Heart left ventricle (tissue), 16 donors: ENCODE measurements around the gene TMEM132A. TPM values are rescaled to one million over a fixed set of nuclear protein-coding genes. Genes with fewer than 3 reads are reported as not detected.

Experiments used
- ATAC-seq, 4 donors: fragments of 200-7000 bp; cut with Tn5 transposase; one replicate each; pipeline ENCODE4 v1.9.1; 2020 to 2022; ENCODE audit warnings: moderate library complexity in 4 of 4, mild to moderate bottlenecking in 3 of 4, moderate number of reproducible peaks in 1 of 4
- DNase-seq, 5 donors: peaks; one replicate each; pipeline ENCODE4 v3.0.0-alpha.2; 2020
- H3K27ac ChIP-seq, 12 donors: fragments of 200-600 bp; sonication (generic) in 4 of 12; one replicate each; pipeline versions ENCODE4 v1.5.0 to v1.8.0; 2016 to 2022; ENCODE audit warnings: mild to moderate bottlenecking in 2 of 12
- H3K27me3 ChIP-seq, 9 donors: fragments of 200-600 bp; sonication (generic) in 2 of 9; one replicate each; pipeline versions ENCODE4 v1.5.1 to v1.8.0; 2016 to 2022; ENCODE audit warnings: mild to moderate bottlenecking in 3 of 9
- H3K36me3 ChIP-seq, 9 donors: fragments of 200-600 bp; sonication (generic) in 2 of 9; one replicate each; pipeline versions ENCODE4 v1.5.0 to v1.8.0; 2018 to 2022; ENCODE audit warnings: mild to moderate bottlenecking in 2 of 9
- H3K4me1 ChIP-seq, 12 donors: fragments of 200-600 bp; sonication (generic) in 4 of 12; one replicate each; pipeline versions ENCODE4 v1.5.0 to v1.8.0; 2016 to 2022; ENCODE audit warnings: mild to moderate bottlenecking in 3 of 12
- H3K4me3 ChIP-seq, 12 donors: fragments of 200-600 bp; sonication (generic) in 4 of 12; one replicate each; pipeline versions ENCODE4 v1.5.0 to v1.8.0; 2017 to 2022; ENCODE audit warnings: mild to moderate bottlenecking in 9 of 12, moderate library complexity in 4 of 12
- H3K9me3 ChIP-seq, 12 donors: fragments of 200-600 bp; sonication (generic) in 4 of 12; one replicate each; pipeline versions ENCODE4 v1.5.0 to v1.8.0; 2016 to 2022; ENCODE audit warnings: mild to moderate bottlenecking in 1 of 12
- CTCF ChIP-seq, 12 donors: fragments of 200-600 bp; sonication (generic) in 4 of 12; IDR thresholded peaks; one replicate each; pipeline versions ENCODE4 v1.5.0 to v1.8.0; 2018 to 2022; ENCODE audit warnings: antibody characterized with exemption in 12 of 12, mild to moderate bottlenecking in 5 of 12
- POLR2A ChIP-seq, 2 donors: fragments of 450-650 bp; IDR thresholded peaks; one replicate each; pipeline ENCODE4 v1.6.1; 2017; ENCODE audit warnings: antibody characterized with exemption in 2 of 2, mild to moderate bottlenecking in 2 of 2, moderate library complexity in 2 of 2
- WGBS, 4 donors: extraction: QIAGEN DNeasy Blood & Tissue Kit in 2 of 4; methylation state at CpG; one replicate each; pipeline versions ENCODE4 v1.1.5 to v1.1.7; 2013 to 2018; 5-methylcytosine and 5-hydroxymethylcytosine counted together
- intact Hi-C, 10 donors: fragments of 100-400 bp; cut with DNase I; formaldehyde crosslinking; loops; one replicate each; pipeline versions ENCODE4 v1.11.1 to v1.14.2; 2022
- polyA plus RNA-seq, 2 donors: library from polyadenylated mRNA; stranded (reverse); fragments of 200-250 nt; gene quantifications; one replicate each; pipeline ENCODE4 v1.2.3, GENCODE V29; 2013
- total RNA-seq, 9 donors: library from RNA; depleted of rRNA in 2 of 9; stranded (reverse); fragments of >200 nt in 2 of 9; fragmentation: NEBNext Ultra II Directional in 3 of 9; extraction: Animal tissue kit (Norgen Biotek cat#: 25700) in 3 of 9; gene quantifications; one replicate each; pipeline versions ENCODE4 v1.1.0 to v1.2.4, GENCODE V29; 2016 to 2023
- donor health status: ischemic (EF 13 %, LVEDD 7.1; RV severe dilation, severe dysfunction).
- donor health status: healthy with polysubstance abuse.
- donor health status: DM: no; HTN: yes; CAD: no.
- donor health status: DM: no; HTN: no; CAD: no.
- donor health status: ischemic (EF 25% LVEDD 6.9; RV normal size, moderate dysfunction).
- donor health status: ischemic (EF 25% LVEDD 5.7; RV mildly dilated, moderate dysfunction).
- donor health status: healthy.
- donor health status: DM: yes; HTN: yes; CAD: no.
- donor health status: ischemic (EF 35%, LVEDD 5.7; RV mildly dilated, moderate dysfunction).
- donor health status: nonischemic (EF 11% LVEDD 7.7; RV severe dilation, severe dysfunction).
- donor health status: DM: yes; HTN: yes; CAD: no.
- donor health status: PGD.
- donor health status: ischemic (EF 29% LVEDD 5.4; RV normal size, mild dysfunction).
- donor health status: nonischemic (EF 23%, LVEDD 6.1; RV moderate dilation, normal function).

The TMEM132A gene
- total and polyA plus RNA-seq, 11 donors: 3.1 to 16.1 (median 8.5) TPM

DNA sequence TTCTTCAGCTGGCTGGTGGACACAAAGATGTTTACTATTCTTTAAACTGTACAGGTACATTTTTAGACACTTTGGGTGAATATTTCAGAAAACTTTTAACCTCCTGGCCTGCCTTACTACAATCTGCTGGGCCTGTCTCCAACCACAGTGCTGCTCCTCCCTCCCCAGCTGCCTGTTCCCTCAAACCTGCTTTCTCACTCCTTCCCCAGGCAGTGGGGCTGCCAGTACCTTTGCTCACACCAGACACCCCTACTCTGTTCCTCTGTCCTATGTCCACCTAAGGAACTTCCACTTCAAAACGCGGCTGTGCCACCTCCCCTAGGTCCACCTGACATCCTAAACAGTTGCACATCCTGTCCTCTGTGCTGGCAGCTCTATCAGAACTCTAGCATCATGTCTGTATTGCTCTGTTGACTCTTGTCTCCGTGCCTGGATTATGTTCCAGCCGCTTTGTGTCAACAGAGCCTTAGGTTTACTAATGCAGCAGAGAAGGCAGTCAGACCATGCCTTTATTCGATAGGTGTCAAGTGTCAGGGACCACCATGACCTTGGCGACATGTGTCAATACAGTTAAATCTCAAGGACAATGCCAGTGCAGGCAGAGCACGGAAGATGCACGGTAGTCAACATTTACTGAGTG, 43.5 kb upstream of the TMEM132A start:
- Histone ChIP-seq H3K27me3 (no peaks in the 10 kb centered on the region), H3K4me3 (no peak overlapping the region), H3K9me3 (no peaks in the 10 kb centered on the region), H3K36me3 (peaks cover 0 to 32% (median 14%) of the 10 kb centered on the region in 9 donors), H3K27ac (no peak overlapping the region), H3K4me1 (peaks cover 0 to 25% (median 6%) of the 10 kb centered on the region in 12 donors)
- ATAC-seq (no peak), DNase-seq (peak in 1 of 5 donors; percentile 5)
- intact Hi-C loops: no loop called here
- WGBS, 4 donors: 66 to 81% (median 73%) methylated on average over 8 of the region's 8 CpGs
- TF ChIP-seq POLR2A (IDR thresholded peaks at IDR 0.05) (no peak), CTCF (IDR thresholded peaks at IDR 0.05) (no peak)

- DNase-seq (no peak), ATAC-seq (peak; percentile 65 to 86 (median 80))
- no peaks in the 10 kb centered on the region for H3K27me3 ChIP-seq
- no peak overlapping the region for H3K27ac ChIP-seq
- no peaks in the 10 kb centered on the region for H3K9me3 ChIP-seq
- 56 to 74% (median 62%) methylated on average over 5 of the region's 5 CpGs for WGBS, 4 donors
- H3K36me3 ChIP-seq: peaks cover 0 to 16% (median 11%) of the 10 kb centered on the region in 9 donors
- peaks cover 0 to 23% (median 12%) of the 10 kb centered on the region in 12 donors for H3K4me1 ChIP-seq
- TF ChIP-seq POLR2A (IDR thresholded peaks at IDR 0.05): no peak
- TF ChIP-seq CTCF (IDR thresholded peaks at IDR 0.05): peak; percentile 33 to 63 (median 54)
- no peak overlapping the region for H3K4me3 ChIP-seq
- intact Hi-C loops: loop anchor here in 3 of 10 donors (1.0 kb wide), 1 partner anchor 56 kb away; no protein-coding TSS in a partner anchor
Measured at GRCh38 chr11:60887556-60887955, 36.7 kb upstream of the TMEM132A start.

DNA sequence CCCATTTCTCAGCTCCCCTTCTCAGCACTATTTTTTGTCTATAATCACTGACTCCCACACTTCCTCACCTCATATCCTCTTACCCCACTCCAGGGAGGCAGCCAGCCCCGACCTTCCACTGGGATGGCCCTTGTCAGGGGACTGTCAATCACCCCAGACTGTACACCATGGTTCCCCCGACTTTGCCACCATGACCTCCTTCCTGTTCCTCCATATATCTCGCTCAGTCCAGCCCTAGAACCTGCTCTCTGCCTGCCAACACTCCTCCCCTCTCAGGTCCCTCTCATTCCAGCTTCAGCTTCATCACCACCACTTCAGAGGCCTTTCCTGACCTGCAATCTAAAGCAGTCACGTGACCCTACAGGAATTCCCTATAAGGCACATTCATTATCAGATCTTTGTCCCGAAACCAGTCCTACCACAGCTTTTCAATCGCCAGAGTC, 34.4 kb upstream of the TMEM132A start:
- ATAC-seq (peak in 1 of 4 donors; percentile 7), DNase-seq (no peak)
- Histone ChIP-seq H3K9me3 (no peaks in the 10 kb centered on the region), H3K27me3 (no peaks in the 10 kb centered on the region), H3K4me1 (peaks cover 0 to 23% (median 12%) of the 10 kb centered on the region in 12 donors), H3K27ac (peak overlapping the region in 11 of 12 donors; percentile 1 to 64 (median 52)), H3K36me3 (peaks cover 0 to 40% (median 35%) of the 10 kb centered on the region in 9 donors), H3K4me3 (no peak overlapping the region)
- intact Hi-C loops: loop anchor here in 4 of 10 donors (2.0 kb wide), 4 partner anchors 55 to 115 kb away; no protein-coding TSS in a partner anchor
- WGBS, 4 donors: 58 to 64% (median 62%) methylated on average over 6 of the region's 6 CpGs
- TF ChIP-seq CTCF (IDR thresholded peaks at IDR 0.05) (no peak), POLR2A (IDR thresholded peaks at IDR 0.05) (no peak)

GRCh38 chr11:60890696-60891095, 33.6 kb upstream of the TMEM132A start:
- Histone ChIP-seq H3K4me3 (no peak overlapping the region), H3K36me3 (peaks cover 0 to 48% (median 43%) of the 10 kb centered on the region in 9 donors), H3K9me3 (no peaks in the 10 kb centered on the region), H3K4me1 (peaks cover 0 to 23% (median 12%) of the 10 kb centered on the region in 12 donors), H3K27ac (peak overlapping the region in 9 of 12 donors; percentile 49 to 64 (median 54)), H3K27me3 (no peaks in the 10 kb centered on the region)
- DNase-seq (peak in 1 of 5 donors; percentile 63), ATAC-seq (peak; percentile 42 to 89 (median 62))
- 22 to 56% (median 55%) methylated on average over 5 of the region's 5 CpGs for WGBS, 4 donors
- intact Hi-C loops: loop anchor here in 1 of 10 donors (2.0 kb wide), 1 partner anchor 56 kb away; no protein-coding TSS in a partner anchor
- no peak for TF ChIP-seq CTCF (IDR thresholded peaks at IDR 0.05)
- TF ChIP-seq POLR2A (IDR thresholded peaks at IDR 0.05): no peak
